SK-N-SH (cell line): ENCODE data around the gene KCNMB1. TPM values are rescaled to one million over a fixed set of nuclear protein-coding genes. Genes with fewer than 3 reads are reported as not detected.

Experiments used
- CTCF ChIA-PET: fragments of 300-600, 350-600 bp; formaldehyde crosslinking; extraction: SDS; loops from one replicate; lab custom pipeline; 2021; lab: Yijun Ruan, JAX
- POLR2A ChIA-PET: fragments of 350-600 bp; sonication (Branson Sonifier 250); formaldehyde crosslinking; extraction: SDS; loops from one replicate; lab custom pipeline; 2020; ENCODE audit warnings: antibody characterized with exemption, inconsistent platforms; lab: Yijun Ruan, JAX
- DNase-seq: peaks from one replicate; pipeline ENCODE4 v3.0.0; 2012
- H2AFZ ChIP-seq: fragments of 200-600 bp; sonication (generic); 2 replicates; pipeline ENCODE4 v1.8.1; 2016; ENCODE audit warnings: antibody characterized with exemption, mild to moderate bottlenecking, low read depth
- H3F3A ChIP-seq: fragments of 200-600 bp; sonication (generic); replicated peaks from 2 replicates; pipeline ENCODE3; 2016; ENCODE audit warnings: antibody characterized with exemption, mild to moderate bottlenecking; ENCODE audit not compliant: insufficient read depth
- H3K27ac ChIP-seq, 2 experiments: fragments of 200-500 bp in 1 of 2; fragments of 200-600 bp in 1 of 2; sonication (Bioruptor generic) in 1 of 2; sonication (generic), shearing (Covaris generic) in 1 of 2; 2 replicates each; pipeline versions ENCODE4 v1.5.1 to v1.6.1; 2014 to 2016; ENCODE audit warnings: low read depth in 2 of 2, inconsistent platforms in 1 of 2, low read length in 1 of 2, mild to moderate bottlenecking in 1 of 2, mixed read lengths in 1 of 2
- H3K27me3 ChIP-seq: fragments of 200-600 bp; sonication (generic), shearing (Covaris generic); 2 replicates; pipeline ENCODE4 v1.6.1; 2016; ENCODE audit warnings: mixed run types; ENCODE audit not compliant: insufficient read depth
- H3K36me3 ChIP-seq, 2 experiments: fragments of 200-500 bp in 1 of 2; fragments of 200-600 bp in 1 of 2; sonication (Bioruptor generic) in 1 of 2; sonication (generic) in 1 of 2; replicated peaks in 1 of 2; 2 replicates each; pipeline versions ENCODE3 to v1.5.1; 2014 to 2016; ENCODE audit warnings: low read length in 1 of 2, mild to moderate bottlenecking in 1 of 2; ENCODE audit not compliant: insufficient read depth in 2 of 2, control insufficient read depth in 1 of 2
- H3K4me1 ChIP-seq, 2 experiments: fragments of 200-500 bp in 1 of 2; fragments of 200-600 bp in 1 of 2; sonication (Bioruptor generic) in 1 of 2; sonication (generic), shearing (Covaris generic) in 1 of 2; 2 replicates each; pipeline versions ENCODE4 v1.5.1 to v1.6.1; 2014 to 2016; ENCODE audit warnings: low read depth in 1 of 2, low read length in 1 of 2, mixed run types in 1 of 2; ENCODE audit not compliant: insufficient read depth in 2 of 2, control insufficient read depth in 1 of 2
- H3K4me2 ChIP-seq: fragments of 200-600 bp; sonication (generic), shearing (Covaris generic); 2 replicates; pipeline ENCODE4 v1.6.1; 2017; ENCODE audit warnings: mixed run types
- H3K4me3 ChIP-seq, 2 experiments: fragments of 200-500 bp in 1 of 2; fragments of 200-600 bp in 1 of 2; sonication (Bioruptor generic) in 1 of 2; sonication (generic), shearing (Covaris generic) in 1 of 2; 2 replicates each; pipeline versions ENCODE4 v1.5.1 to v1.8.1; 2014 to 2016; ENCODE audit warnings: low read depth in 2 of 2, inconsistent platforms in 1 of 2, low read length in 1 of 2, mild to moderate bottlenecking in 1 of 2, mixed read lengths in 1 of 2, moderate library complexity in 1 of 2
- H3K79me2 ChIP-seq: fragments of 200-600 bp; sonication (generic); 2 replicates; pipeline ENCODE4 v1.8.1; 2017; ENCODE audit warnings: mild to moderate bottlenecking; ENCODE audit not compliant: insufficient read depth
- H3K9ac ChIP-seq: fragments of 200-600 bp; sonication (generic); 2 replicates; pipeline ENCODE4 v1.6.1; 2017; ENCODE audit warnings: mixed run types
- H3K9me2 ChIP-seq: fragments of 200-600 bp; sonication (generic); 2 replicates; pipeline ENCODE4 v1.6.1; 2017; ENCODE audit warnings: mixed run types
- H3K9me3 ChIP-seq: fragments of 200-600 bp; sonication (generic); 2 replicates; pipeline ENCODE4 v1.6.1; 2017; ENCODE audit warnings: mixed run types, mild to moderate bottlenecking, moderate library complexity
- H4K20me1 ChIP-seq: fragments of 200-600 bp; sonication (generic); 2 replicates; pipeline ENCODE4 v1.6.1; 2017; ENCODE audit warnings: mild to moderate bottlenecking, mixed run types; ENCODE audit not compliant: insufficient read depth
- CHD2 ChIP-seq: fragments of 150-350 bp; IDR thresholded peaks from 2 replicates; pipeline ENCODE4 v1.6.1; 2018; ENCODE audit warnings: low read length; ENCODE audit not compliant: partially characterized antibody
- ELF1 ChIP-seq: IDR thresholded peaks from 2 replicates; pipeline ENCODE4 v1.4.0; 2012
- EZH2phosphoT487 ChIP-seq: fragments of 200-600 bp; sonication (generic); IDR thresholded peaks from 2 replicates; pipeline ENCODE4 v1.6.1; 2017; ENCODE audit warnings: low read depth, mixed run types, mild to moderate bottlenecking, antibody characterized with exemption, moderate library complexity, borderline replicate concordance
- FOSL2 ChIP-seq: IDR thresholded peaks from 2 replicates; pipeline ENCODE4 v1.4.0; 2012; ENCODE audit warnings: low read depth, mild to moderate bottlenecking, moderate library complexity, borderline replicate concordance
- FOXJ3 ChIP-seq: sonication (generic); formaldehyde crosslinking; IDR thresholded peaks from 2 replicates; pipeline ENCODE4 v1.5.1; 2020; ENCODE audit warnings: mild to moderate bottlenecking, missing genetic modification reagents
- FOXM1 ChIP-seq: IDR thresholded peaks from 2 replicates; pipeline ENCODE4 v1.4.0; 2012; ENCODE audit warnings: low read depth, mild to moderate bottlenecking
- GABPA ChIP-seq: IDR thresholded peaks from 2 replicates; pipeline ENCODE4 v1.4.0; 2012; ENCODE audit warnings: low read depth, mild to moderate bottlenecking
- GATA2 ChIP-seq: sonication (generic); formaldehyde crosslinking; IDR thresholded peaks from 2 replicates; pipeline ENCODE4 v1.5.0; 2020; ENCODE audit warnings: mild to moderate bottlenecking, missing genetic modification reagents
- JUND ChIP-seq: IDR thresholded peaks from 2 replicates; pipeline ENCODE4 v1.4.0; 2012
- MEF2A ChIP-seq: IDR thresholded peaks from 2 replicates; pipeline ENCODE4 v1.4.0; 2012; ENCODE audit warnings: low read depth, borderline replicate concordance
- MXI1 ChIP-seq: IDR thresholded peaks from 2 replicates; pipeline ENCODE4 v1.6.1; 2012; ENCODE audit warnings: mild to moderate bottlenecking, low read depth, low read length, improper control_type of control experiment
- NRF1 ChIP-seq: IDR thresholded peaks from 2 replicates; pipeline ENCODE4 v1.6.1; 2012; ENCODE audit warnings: low read depth, mild to moderate bottlenecking, low read length
- RCOR1 ChIP-seq: fragments of 150-350 bp; IDR thresholded peaks from 2 replicates; pipeline ENCODE4 v1.6.1; 2017; ENCODE audit warnings: antibody characterized with exemption, low read length
- RFX5 ChIP-seq: IDR thresholded peaks from 2 replicates; pipeline ENCODE4 v1.6.1; 2012; ENCODE audit warnings: mild to moderate bottlenecking, improper control_type of control experiment, low read length
- RXRA ChIP-seq: IDR thresholded peaks from 2 replicates; pipeline ENCODE4 v1.4.0; 2012; ENCODE audit warnings: low read depth, mild to moderate bottlenecking, borderline replicate concordance
- SIN3A ChIP-seq: IDR thresholded peaks from 2 replicates; pipeline ENCODE4 v1.6.1; 2012; ENCODE audit warnings: low read depth, mild to moderate bottlenecking, low read length, moderate library complexity, borderline replicate concordance
- SMC3 ChIP-seq: IDR thresholded peaks from 2 replicates; pipeline ENCODE4 v1.6.1; 2012; ENCODE audit warnings: low read depth, low read length, improper control_type of control experiment
- TAF1 ChIP-seq: IDR thresholded peaks from 2 replicates; pipeline ENCODE4 v1.6.1; 2012; ENCODE audit warnings: low read depth, mild to moderate bottlenecking, low read length, moderate library complexity, borderline replicate concordance
- TEAD4 ChIP-seq: IDR thresholded peaks from 2 replicates; pipeline ENCODE4 v1.4.0; 2012; ENCODE audit warnings: mild to moderate bottlenecking, borderline replicate concordance; ENCODE audit not compliant: insufficient read depth
- YY1 ChIP-seq: IDR thresholded peaks from 2 replicates; pipeline ENCODE4 v1.4.0; 2012; ENCODE audit warnings: low read depth, mild to moderate bottlenecking
- WGBS: methylation state at CpG from one replicate; pipeline ENCODE4 v1.1.6; 2017; ENCODE audit warnings: low lambda C conversion rate; 5-methylcytosine and 5-hydroxymethylcytosine counted together
- polyA plus RNA-seq, 3 experiments: library from polyadenylated mRNA; depleted of rRNA; stranded (reverse); fragments of >200 nt; gene quantifications; 2 replicates each; pipeline ENCODE4 v1.2.3, GENCODE V29; 2012
- TF ChIP-seq, protein P1 (sequence below): IDR thresholded peaks from 2 replicates; pipeline ENCODE4 v1.4.0; 2012; ENCODE audit warnings: low read depth
- TF ChIP-seq, protein P2 (sequence below): IDR thresholded peaks from 2 replicates; pipeline ENCODE4 v1.4.0; 2012; ENCODE audit warnings: low read depth, borderline replicate concordance
- TF ChIP-seq, protein P3 (sequence below): fragments of 150-350 bp; IDR thresholded peaks from 2 replicates; pipeline ENCODE4 v1.6.1; 2017; ENCODE audit warnings: antibody characterized with exemption, low read length, low read depth, borderline replicate concordance
- TF ChIP-seq, protein P4 (sequence below): fragments of 150-350 bp; IDR thresholded peaks from 2 replicates; pipeline ENCODE4 v1.6.1; 2016; ENCODE audit warnings: mild to moderate bottlenecking, low read depth, low read length

The KCNMB1 gene
- polyA plus RNA-seq, 1 of the 3 experiments (the other 2 are of a cell fraction): not detected

DNA sequence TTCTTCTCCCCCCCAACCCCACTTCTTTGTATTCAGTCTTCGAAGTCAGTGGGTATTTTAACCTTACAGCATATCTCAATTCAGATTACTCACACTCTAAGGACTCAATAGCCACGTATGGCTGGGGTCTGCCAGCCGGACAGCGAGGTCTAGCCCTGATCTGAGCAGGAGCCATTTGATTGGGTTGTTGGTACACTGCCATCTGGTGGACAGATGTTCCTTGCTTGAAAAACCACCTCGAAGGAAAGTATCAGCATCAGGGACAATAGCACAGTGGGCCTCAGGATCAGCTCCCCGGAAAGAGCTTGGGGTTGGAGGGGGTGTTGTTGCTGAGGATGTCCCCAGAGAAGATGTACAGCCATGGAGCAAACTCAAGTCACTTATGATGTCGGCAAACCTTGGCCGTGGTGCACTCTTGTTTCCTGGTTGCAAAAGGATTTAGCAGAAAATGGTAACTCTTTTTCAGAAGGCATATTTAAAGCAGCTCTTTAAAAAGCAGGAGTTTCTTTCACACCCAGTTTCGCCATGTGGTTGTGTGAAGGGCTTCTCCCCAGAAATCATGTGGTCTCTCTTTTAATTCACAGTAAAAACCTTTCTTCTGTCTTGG lies 31.7 kb upstream of the KCNMB1 start (continued):
- TF ChIP-seq ELF1 (no peak), MXI1 (no peak), FOSL2 (no peak), SMC3 (peak; percentile 85), GABPA (no peak), JUND (no peak), RFX5 (no peak), RCOR1 (no peak), MEF2A (no peak), RXRA (no peak), FOXJ3 (no peak)
- TF ChIP-seq, protein P1, sequence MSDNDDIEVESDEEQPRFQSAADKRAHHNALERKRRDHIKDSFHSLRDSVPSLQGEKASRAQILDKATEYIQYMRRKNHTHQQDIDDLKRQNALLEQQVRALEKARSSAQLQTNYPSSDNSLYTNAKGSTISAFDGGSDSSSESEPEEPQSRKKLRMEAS: no peak
- TF ChIP-seq, protein P2, sequence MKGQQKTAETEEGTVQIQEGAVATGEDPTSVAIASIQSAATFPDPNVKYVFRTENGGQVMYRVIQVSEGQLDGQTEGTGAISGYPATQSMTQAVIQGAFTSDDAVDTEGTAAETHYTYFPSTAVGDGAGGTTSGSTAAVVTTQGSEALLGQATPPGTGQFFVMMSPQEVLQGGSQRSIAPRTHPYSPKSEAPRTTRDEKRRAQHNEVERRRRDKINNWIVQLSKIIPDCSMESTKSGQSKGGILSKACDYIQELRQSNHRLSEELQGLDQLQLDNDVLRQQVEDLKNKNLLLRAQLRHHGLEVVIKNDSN: no peak
- TF ChIP-seq, protein P3, sequence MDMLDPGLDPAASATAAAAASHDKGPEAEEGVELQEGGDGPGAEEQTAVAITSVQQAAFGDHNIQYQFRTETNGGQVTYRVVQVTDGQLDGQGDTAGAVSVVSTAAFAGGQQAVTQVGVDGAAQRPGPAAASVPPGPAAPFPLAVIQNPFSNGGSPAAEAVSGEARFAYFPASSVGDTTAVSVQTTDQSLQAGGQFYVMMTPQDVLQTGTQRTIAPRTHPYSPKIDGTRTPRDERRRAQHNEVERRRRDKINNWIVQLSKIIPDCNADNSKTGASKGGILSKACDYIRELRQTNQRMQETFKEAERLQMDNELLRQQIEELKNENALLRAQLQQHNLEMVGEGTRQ: no peak

DNA sequence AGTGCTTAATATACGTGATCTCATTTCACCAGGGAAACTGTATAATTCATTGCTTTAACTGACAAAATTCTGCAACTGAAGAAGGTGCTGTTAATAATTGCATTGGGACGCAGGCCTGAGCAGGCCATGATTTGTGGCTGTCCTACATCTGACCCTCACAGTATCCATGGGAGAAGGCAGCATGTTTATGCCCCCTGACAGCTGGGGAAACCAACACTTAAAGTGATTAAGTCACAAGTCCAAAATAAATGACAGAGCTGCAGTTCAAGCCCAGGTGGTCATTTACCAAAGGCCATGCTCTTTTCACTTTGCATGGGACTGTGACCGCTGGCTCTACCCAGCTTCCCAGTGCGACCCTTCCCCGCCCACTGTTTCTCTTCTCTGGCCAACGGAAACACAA lies 30.5 kb upstream of the KCNMB1 start:
- Histone ChIP-seq H3K4me2 (no peak overlapping the region), H3K27ac (no peak overlapping the region), H3K36me3 (no peaks in the 10 kb centered on the region), H3K9me2 (no peaks in the 10 kb centered on the region), H3F3A (no peaks in the 10 kb centered on the region), H3K9ac (no peak overlapping the region), H3K4me3 (no peak overlapping the region), H3K9me3 (no peaks in the 10 kb centered on the region), H4K20me1 (no peaks in the 10 kb centered on the region), H3K79me2 (no peaks in the 10 kb centered on the region), H3K27me3 (peaks cover 20% of the 10 kb centered on the region), H2AFZ (no peak overlapping the region), H3K4me1 (peaks cover 0 to 3% of the 10 kb centered on the region in 2 experiments; a peak in 1 of 4 replicates)
- POLR2A ChIA-PET: no interaction called here
- CTCF ChIA-PET: interaction anchor here (1.0 to 17.9 kb wide), 10 partner anchors 11 to 214 kb away, joined by 3 to 257 read pairs (median 4); no protein-coding TSS in a partner anchor
- DNase-seq: no peak
- WGBS: 63% methylated on average over 6 of the region's 6 CpGs
- TF ChIP-seq SIN3A (no peak), TEAD4 (no peak), YY1 (no peak), SMC3 (no peak), FOXM1 (no peak), CHD2 (no peak), JUND (no peak), MXI1 (no peak), GATA2 (no peak), EZH2phosphoT487 (no peak), NRF1 (no peak), MEF2A (no peak), TAF1 (no peak)
- TF ChIP-seq, protein P4, sequence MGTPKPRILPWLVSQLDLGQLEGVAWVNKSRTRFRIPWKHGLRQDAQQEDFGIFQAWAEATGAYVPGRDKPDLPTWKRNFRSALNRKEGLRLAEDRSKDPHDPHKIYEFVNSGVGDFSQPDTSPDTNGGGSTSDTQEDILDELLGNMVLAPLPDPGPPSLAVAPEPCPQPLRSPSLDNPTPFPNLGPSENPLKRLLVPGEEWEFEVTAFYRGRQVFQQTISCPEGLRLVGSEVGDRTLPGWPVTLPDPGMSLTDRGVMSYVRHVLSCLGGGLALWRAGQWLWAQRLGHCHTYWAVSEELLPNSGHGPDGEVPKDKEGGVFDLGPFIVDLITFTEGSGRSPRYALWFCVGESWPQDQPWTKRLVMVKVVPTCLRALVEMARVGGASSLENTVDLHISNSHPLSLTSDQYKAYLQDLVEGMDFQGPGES: no peak
- TF ChIP-seq, protein P3: no peak
